HG02852 (cell line): Measurements from ENCODE around the gene ACSF3.

Experiments
- ATAC-seq: cut with Tn5 transposase; IDR thresholded peaks from one replicate; pipeline ENCODE4 v1.9.1; 2021; ENCODE audit warnings: mild to moderate bottlenecking, moderate library complexity; ENCODE audit not compliant: unreplicated experiment

The ACSF3 gene

GRCh38 chr16:89197633-89198416 is 104.2 kb downstream of the ACSF3 start:
- no peak for ATAC-seq

- ATAC-seq: no peak
Observed at GRCh38 chr16:89198417-89199240, 105.0 kb downstream of the ACSF3 start.

GRCh38 chr16:89199241-89200123 is 105.8 kb downstream of the ACSF3 start:
- no peak for ATAC-seq

GRCh38 chr16:89200124-89200849 is 106.6 kb downstream of the ACSF3 start, which contains the start of gene SLC22A31:
TSS of gene SLC22A31 (minus strand) at chr16:89200537. CDS start at chr16:89200501, 36 bp downstream.
- ATAC-seq: no peak

- ATAC-seq: no peak
Observed at GRCh38 chr16:89200850-89201411, 107.3 kb downstream of the ACSF3 start.

- no peak for ATAC-seq
Observed at GRCh38 chr16:89201439-89202377, 108.1 kb downstream of the ACSF3 start.

GRCh38 chr16:89202422-89203215 is 109.0 kb downstream of the ACSF3 start:
- no peak for ATAC-seq
